ENCODE results near the gene CCND1.

The CCND1 gene

DNA sequence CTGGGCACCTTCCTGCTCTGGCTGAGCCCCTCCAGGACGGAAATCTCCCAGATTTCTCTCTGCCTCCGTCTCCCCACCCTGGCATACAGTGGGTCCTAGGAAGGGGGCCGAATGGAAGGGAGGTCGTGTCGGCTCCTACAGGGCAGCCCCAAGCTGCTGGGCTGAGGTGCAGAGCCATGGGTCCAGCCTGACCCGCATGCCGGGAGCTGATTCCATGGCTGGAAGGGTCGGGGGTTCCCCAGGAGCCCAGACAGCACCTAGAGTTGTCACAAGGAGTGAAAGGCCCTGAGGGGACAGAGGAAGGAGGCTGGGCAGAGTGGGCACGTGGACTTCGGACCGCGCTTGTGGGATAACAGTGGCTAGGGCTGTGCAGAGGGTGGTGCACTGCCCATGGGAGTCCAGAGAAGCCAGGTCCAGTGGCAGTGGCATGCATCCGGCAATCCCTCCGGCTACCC, 16.5 kb downstream of the CCND1 start:
- no peak overlapping the region for H3K4me3 ChIP-seq (ENCODE audit: low read depth, low read length)
- TF ChIP-seq, protein P1, sequence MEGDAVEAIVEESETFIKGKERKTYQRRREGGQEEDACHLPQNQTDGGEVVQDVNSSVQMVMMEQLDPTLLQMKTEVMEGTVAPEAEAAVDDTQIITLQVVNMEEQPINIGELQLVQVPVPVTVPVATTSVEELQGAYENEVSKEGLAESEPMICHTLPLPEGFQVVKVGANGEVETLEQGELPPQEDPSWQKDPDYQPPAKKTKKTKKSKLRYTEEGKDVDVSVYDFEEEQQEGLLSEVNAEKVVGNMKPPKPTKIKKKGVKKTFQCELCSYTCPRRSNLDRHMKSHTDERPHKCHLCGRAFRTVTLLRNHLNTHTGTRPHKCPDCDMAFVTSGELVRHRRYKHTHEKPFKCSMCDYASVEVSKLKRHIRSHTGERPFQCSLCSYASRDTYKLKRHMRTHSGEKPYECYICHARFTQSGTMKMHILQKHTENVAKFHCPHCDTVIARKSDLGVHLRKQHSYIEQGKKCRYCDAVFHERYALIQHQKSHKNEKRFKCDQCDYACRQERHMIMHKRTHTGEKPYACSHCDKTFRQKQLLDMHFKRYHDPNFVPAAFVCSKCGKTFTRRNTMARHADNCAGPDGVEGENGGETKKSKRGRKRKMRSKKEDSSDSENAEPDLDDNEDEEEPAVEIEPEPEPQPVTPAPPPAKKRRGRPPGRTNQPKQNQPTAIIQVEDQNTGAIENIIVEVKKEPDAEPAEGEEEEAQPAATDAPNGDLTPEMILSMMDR (IDR thresholded peaks at IDR 0.05; ENCODE audit: insufficient read depth, low read depth, low read length, missing control alignments), result no peak
- no peak for DNase-seq (ENCODE audit: low read depth)

DNA sequence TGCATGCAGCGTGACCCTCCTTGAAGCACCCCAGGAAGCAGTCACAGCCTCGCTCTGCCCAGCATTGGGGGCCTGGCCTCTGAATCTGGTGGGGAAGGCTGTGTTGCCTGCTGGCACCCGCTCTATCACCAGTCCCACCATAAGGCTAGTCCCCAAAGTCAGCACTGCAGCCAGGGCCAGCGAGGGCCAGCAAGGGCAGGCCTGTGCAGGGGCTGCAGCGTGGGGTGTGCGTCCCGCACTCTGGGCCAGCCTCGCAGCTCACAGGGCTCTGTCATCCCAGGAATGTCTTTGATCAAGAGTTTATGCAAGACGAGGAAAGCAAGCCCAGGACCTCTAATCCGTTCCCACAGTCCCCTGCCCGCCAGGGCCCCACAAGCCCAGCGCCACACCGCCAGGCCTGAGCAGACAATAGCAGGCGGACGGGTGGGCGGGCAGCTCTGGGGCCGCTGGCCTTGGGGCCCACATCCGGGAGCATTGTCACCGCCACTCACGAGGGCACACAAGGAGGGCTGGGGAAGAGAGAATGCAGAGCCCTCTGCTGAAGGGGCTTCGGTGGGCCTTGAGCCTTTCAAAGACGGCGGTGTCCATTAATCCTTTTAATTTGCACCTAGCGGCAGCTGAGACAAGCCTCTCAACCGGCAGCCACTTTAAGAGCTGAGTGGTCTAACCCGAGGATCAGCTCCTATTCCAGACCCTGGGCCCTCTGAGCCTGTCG, 17.1 kb downstream of the CCND1 start:
- TF ChIP-seq, protein P1 (IDR thresholded peaks at IDR 0.05; ENCODE audit: insufficient read depth, low read depth, low read length, missing control alignments), result no peak
- no peak overlapping the region for H3K4me3 ChIP-seq (ENCODE audit: low read depth, low read length)
- no peak for DNase-seq (ENCODE audit: low read depth)

DNA sequence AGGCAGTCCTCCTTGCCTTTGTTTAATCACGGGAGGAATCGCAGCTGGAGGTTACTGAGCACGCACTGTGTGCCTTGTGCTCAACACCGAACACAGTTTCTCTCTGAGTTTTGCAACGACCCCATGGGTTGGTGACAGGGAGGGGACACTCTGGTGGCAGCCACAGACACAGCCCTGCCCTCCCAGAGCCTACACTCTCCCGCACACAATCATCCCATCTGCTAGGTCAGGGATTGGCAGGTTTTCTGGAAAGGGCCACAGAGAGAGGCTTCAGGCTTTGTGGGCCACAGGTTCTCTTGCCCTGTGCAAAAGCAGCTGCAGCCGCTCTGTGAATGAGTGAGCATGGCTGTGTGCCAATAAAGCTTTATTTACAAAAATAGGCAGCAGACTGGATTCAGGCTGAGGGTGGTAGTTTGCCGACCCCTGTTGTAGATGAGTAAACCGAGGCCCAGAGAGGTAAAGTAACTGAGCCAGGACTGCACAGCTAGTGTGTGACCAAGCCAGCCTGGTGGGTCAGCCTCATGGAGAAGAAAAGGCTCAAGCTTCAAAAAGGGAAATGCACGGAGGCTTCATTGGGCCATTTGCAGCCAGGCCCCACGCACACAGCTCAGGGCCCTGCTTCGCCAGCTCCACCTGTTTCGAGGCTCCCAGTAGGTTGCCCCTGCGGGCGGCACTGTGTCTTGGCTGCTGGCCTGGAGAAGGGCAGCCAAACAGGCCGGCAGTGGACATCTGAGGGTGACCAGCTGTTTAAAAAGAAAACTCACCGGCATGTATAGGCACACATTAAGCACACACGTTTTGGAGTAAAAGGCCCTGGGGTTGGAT, 17.9 kb downstream of the CCND1 start:
- H3K4me3 ChIP-seq (ENCODE audit: low read depth, low read length), result no peak overlapping the region
- TF ChIP-seq, protein P1 (IDR thresholded peaks at IDR 0.05; ENCODE audit: insufficient read depth, low read depth, low read length, missing control alignments), result no peak
- DNase-seq (ENCODE audit: low read depth), result no peak

DNA sequence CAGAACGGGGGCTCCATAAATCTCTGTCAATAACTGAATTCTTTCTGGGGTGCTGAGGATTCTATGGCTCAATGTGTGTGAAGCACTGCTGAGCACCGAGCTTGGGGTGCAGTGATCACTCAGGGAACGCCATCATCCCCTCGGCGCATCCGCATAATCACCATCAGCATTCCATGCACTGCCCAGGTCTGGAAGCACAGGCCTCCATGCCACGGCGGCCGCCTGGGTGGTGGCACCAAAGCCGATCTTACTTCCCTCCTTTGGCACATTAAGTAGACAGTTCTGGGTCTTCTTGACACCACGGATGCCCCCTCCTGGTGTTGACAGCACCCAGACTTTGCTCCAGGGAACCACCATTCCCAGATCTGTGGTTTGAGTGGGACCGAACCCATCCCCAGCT, 18.6 kb downstream of the CCND1 start:
- DNase-seq (ENCODE audit: low read depth), result no peak
- TF ChIP-seq, protein P1 (IDR thresholded peaks at IDR 0.05; ENCODE audit: insufficient read depth, low read depth, low read length, missing control alignments), result no peak
- H3K4me3 ChIP-seq (ENCODE audit: low read depth, low read length), result no peak overlapping the region

DNA sequence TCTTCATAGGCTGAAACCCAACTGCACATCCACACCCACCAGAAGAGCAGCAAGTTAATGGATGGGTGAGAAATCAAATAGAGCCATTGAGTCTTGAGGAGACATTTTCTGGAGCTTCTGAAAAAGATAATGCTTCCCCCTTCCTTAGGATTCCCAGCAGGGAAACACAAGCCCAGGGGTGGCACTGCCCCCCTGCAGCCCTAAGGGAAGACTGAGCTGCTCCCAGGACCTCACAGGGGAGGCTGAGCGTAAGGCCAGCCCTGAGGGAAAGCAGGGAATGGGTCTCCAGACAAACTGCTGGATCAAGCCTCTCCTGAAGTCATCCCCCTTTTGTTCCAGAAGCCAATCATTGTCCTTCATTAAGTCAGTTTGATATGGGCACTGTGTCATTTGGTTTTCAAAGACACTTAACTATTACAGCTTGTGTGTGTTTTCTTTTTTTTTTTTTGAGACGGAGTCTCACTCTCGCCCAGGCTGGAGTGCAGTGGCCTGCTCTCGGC, 19.1 kb downstream of the CCND1 start:
- no peak for DNase-seq (ENCODE audit: low read depth)
- TF ChIP-seq, protein P1 (IDR thresholded peaks at IDR 0.05; ENCODE audit: insufficient read depth, low read depth, low read length, missing control alignments), result no peak
- no peak overlapping the region for H3K4me3 ChIP-seq (ENCODE audit: low read depth, low read length)

DNA sequence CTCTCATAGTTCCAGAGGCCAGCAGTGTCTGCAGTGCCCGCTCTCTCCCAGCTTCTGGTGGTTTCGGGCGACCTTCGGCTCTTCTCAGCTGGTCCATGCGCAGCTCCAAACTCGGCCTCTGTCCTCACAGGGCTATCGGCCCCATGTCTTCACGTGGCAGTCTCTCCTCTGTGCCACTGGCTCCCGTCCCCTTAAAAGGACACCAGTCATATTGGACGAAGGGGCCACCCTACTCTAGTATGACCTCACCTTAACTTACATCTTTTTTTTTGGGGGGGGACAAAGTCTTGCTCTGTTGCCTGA, 20.4 kb downstream of the CCND1 start:
- TF ChIP-seq, protein P1 (IDR thresholded peaks at IDR 0.05; ENCODE audit: insufficient read depth, low read depth, low read length, missing control alignments), result no peak
- H3K4me3 ChIP-seq (ENCODE audit: low read depth, low read length), result no peak overlapping the region
- no peak for DNase-seq (ENCODE audit: low read depth)
